Hepatocyte (in vitro differentiated cells): ENCODE measurements around the gene FOXF2. TPM values are rescaled to one million over a fixed set of nuclear protein-coding genes. Genes with fewer than 3 reads are reported as not detected.
"Not testable (repeated sequence)": the region's sequence is repeated elsewhere in the genome, so short reads cannot be mapped to it uniquely, and the experiment has no call there.

ENCODE experiments used
- DNase-seq: peaks from one replicate; pipeline ENCODE4 v3.0.0-alpha.2; 2016; ENCODE audit warnings: low spot score
- H2AFZ ChIP-seq: fragments of 200-600 bp; sonication (generic); 2 replicates; pipeline ENCODE4 v1.6.0; 2016; ENCODE audit warnings: antibody characterized with exemption, mild to moderate bottlenecking
- H3K27ac ChIP-seq: fragments of 200-600 bp; sonication (generic); 2 replicates; pipeline ENCODE4 v1.5.1; 2016; ENCODE audit warnings: mild to moderate bottlenecking
- H3K27me3 ChIP-seq: fragments of 200-600 bp; sonication (generic); 2 replicates; pipeline ENCODE4 v1.6.1; 2016
- H3K36me3 ChIP-seq: fragments of 200-600 bp; sonication (generic); replicated peaks from 2 replicates; pipeline ENCODE4 v1.5.1; 2016; ENCODE audit warnings: low read depth; ENCODE audit not compliant: insufficient read depth
- H3K4me1 ChIP-seq: fragments of 200-600 bp; sonication (generic); 2 replicates; pipeline ENCODE4 v1.5.1; 2016; ENCODE audit warnings: mild to moderate bottlenecking, moderate library complexity; ENCODE audit not compliant: insufficient read depth
- H3K4me2 ChIP-seq: fragments of 200-600 bp; sonication (generic); 2 replicates; pipeline ENCODE4 v1.6.0; 2016
- H3K4me3 ChIP-seq: fragments of 200-600 bp; sonication (generic); 2 replicates; pipeline ENCODE4 v1.5.1; 2016; ENCODE audit warnings: mild to moderate bottlenecking
- H3K79me2 ChIP-seq: fragments of 200-600 bp; sonication (generic); 2 replicates; pipeline ENCODE4 v1.6.0; 2017; ENCODE audit warnings: mild to moderate bottlenecking
- H3K9me2 ChIP-seq: fragments of 200-600 bp; sonication (generic); replicated peaks from 2 replicates; pipeline ENCODE4 v1.6.0; 2017; ENCODE audit warnings: mild to moderate bottlenecking; ENCODE audit not compliant: insufficient read depth
- H3K9me3 ChIP-seq: fragments of 200-600 bp; sonication (generic); 2 replicates; pipeline ENCODE4 v1.5.1; 2016; ENCODE audit warnings: low read depth, mild to moderate bottlenecking
- H4K20me1 ChIP-seq: fragments of 200-600 bp; sonication (generic); 2 replicates; pipeline ENCODE4 v1.6.0; 2016; ENCODE audit warnings: mild to moderate bottlenecking; ENCODE audit not compliant: insufficient read depth, poor library complexity, severe bottlenecking
- CTCF ChIP-seq: fragments of 200-600 bp; sonication (generic); IDR thresholded peaks from 2 replicates; pipeline ENCODE4 v1.5.1; 2016; ENCODE audit warnings: antibody characterized with exemption, mild to moderate bottlenecking; ENCODE audit not compliant: poor library complexity
- EZH2 ChIP-seq: fragments of 200-600 bp; sonication (generic); IDR thresholded peaks from 2 replicates; pipeline ENCODE4 v1.6.1; 2016; ENCODE audit warnings: antibody characterized with exemption, mild to moderate bottlenecking, borderline replicate concordance
- EZH2phosphoT487 ChIP-seq: fragments of 200-600 bp; sonication (generic); IDR thresholded peaks from one replicate; pipeline ENCODE4 v1.6.1; 2018; ENCODE audit warnings: antibody characterized with exemption, mild to moderate bottlenecking, low read depth, moderate library complexity; ENCODE audit not compliant: unreplicated experiment, severe bottlenecking
- WGBS: methylation state at CpG from one replicate; pipeline ENCODE4 v1.1.6; 2016; ENCODE audit warnings: low lambda C conversion rate; ENCODE audit errors: missing lambda C conversion rate; 5-methylcytosine and 5-hydroxymethylcytosine counted together
- polyA plus RNA-seq: library from polyadenylated mRNA; unstranded; fragments of >200 nt; fragmentation: Nextera tagmentation; extraction: Ambion mirVana; gene quantifications from 2 replicates; pipeline ENCODE4 v1.2.1, GENCODE V29; 2016
- total RNA-seq: library from RNA; depleted of rRNA; stranded (reverse); fragments of >200 nt; gene quantifications from 2 replicates; pipeline ENCODE4 v1.2.3, GENCODE V29; 2014

FOXF2 gene
- total and polyA plus RNA-seq, 2 experiments from 2014 or later = 28.0 to 31.5 TPM

GRCh38 chr6:1348675-1349074 lies 40.7 kb upstream of the FOXF2 start:
- Histone ChIP-seq H4K20me1 (no peaks in the 10 kb centered on the region), H3K4me1 (no peaks in the 10 kb centered on the region), H3K27me3 (no peaks in the 10 kb centered on the region), H3K9me3 (peaks cover 19% of the 10 kb centered on the region), H3K27ac (no peak overlapping the region), H3K4me2 (no peak overlapping the region), H3K36me3 (no peaks in the 10 kb centered on the region), H3K9me2 (no peaks in the 10 kb centered on the region), H3K4me3 (no peak overlapping the region), H3K79me2 (no peaks in the 10 kb centered on the region), H2AFZ (no peak overlapping the region)
- TF ChIP-seq EZH2phosphoT487 = no peak
- 65% methylated on average over 1 of the region's 1 CpG for WGBS
- no peak for DNase-seq

- no peaks in the 10 kb centered on the region for H3K36me3 ChIP-seq
- no peaks in the 10 kb centered on the region for H3K79me2 ChIP-seq
- WGBS = 39% methylated on average over 1 of the region's 1 CpG
- H3K27ac ChIP-seq = no peak overlapping the region
- no peaks in the 10 kb centered on the region for H3K4me1 ChIP-seq
- H3K27me3 ChIP-seq = no peaks in the 10 kb centered on the region
- no peak for TF ChIP-seq EZH2phosphoT487
- no peak for TF ChIP-seq EZH2
- no peak for TF ChIP-seq CTCF
- H2AFZ ChIP-seq = no peak overlapping the region
- H3K4me3 ChIP-seq = no peak overlapping the region
- H3K9me3 ChIP-seq = peaks cover 19% of the 10 kb centered on the region
- H4K20me1 ChIP-seq = no peaks in the 10 kb centered on the region
- H3K9me2 ChIP-seq = no peaks in the 10 kb centered on the region
- no peak overlapping the region for H3K4me2 ChIP-seq
- DNase-seq = no peak
Observed at GRCh38 chr6:1349655-1350054, 39.7 kb upstream of the FOXF2 start.

- H3K4me1 ChIP-seq = no peaks in the 10 kb centered on the region
- no peak overlapping the region for H3K4me3 ChIP-seq
- H3K79me2 ChIP-seq = no peaks in the 10 kb centered on the region
- no peak for DNase-seq
- H3K27me3 ChIP-seq = no peaks in the 10 kb centered on the region
- no peak overlapping the region for H3K27ac ChIP-seq
- no peaks in the 10 kb centered on the region for H3K36me3 ChIP-seq
- WGBS = 85% methylated on average over 2 of the region's 2 CpGs
- TF ChIP-seq CTCF = no peak
- TF ChIP-seq EZH2phosphoT487 = no peak
- no peak for TF ChIP-seq EZH2
- no peaks in the 10 kb centered on the region for H4K20me1 ChIP-seq
- no peaks in the 10 kb centered on the region for H3K9me2 ChIP-seq
- peaks cover 19% of the 10 kb centered on the region for H3K9me3 ChIP-seq
- H2AFZ ChIP-seq = no peak overlapping the region
- no peak overlapping the region for H3K4me2 ChIP-seq
Observed at GRCh38 chr6:1351381-1352008, 37.9 kb upstream of the FOXF2 start.

GRCh38 chr6:1355068-1355467 lies 34.3 kb upstream of the FOXF2 start:
- H4K20me1 ChIP-seq, H3K27ac ChIP-seq, H3K36me3 ChIP-seq, H3K4me3 ChIP-seq, H3K4me2 ChIP-seq, H3K4me1 ChIP-seq, DNase-seq, H3K79me2 ChIP-seq, H3K27me3 ChIP-seq, H3K9me2 ChIP-seq, H2AFZ ChIP-seq: not testable (repeated sequence)
- peaks cover 19% of the 10 kb centered on the region for H3K9me3 ChIP-seq

- not testable (repeated sequence) for H3K4me3 ChIP-seq, H3K9me3 ChIP-seq, H3K9me2 ChIP-seq, H3K27ac ChIP-seq, H3K4me1 ChIP-seq, H4K20me1 ChIP-seq, H3K4me2 ChIP-seq, H3K79me2 ChIP-seq, DNase-seq, H3K27me3 ChIP-seq, H2AFZ ChIP-seq, H3K36me3 ChIP-seq
- WGBS = 92% methylated on average over 4 of the region's 4 CpGs
Observed at GRCh38 chr6:1361717-1362116, 27.7 kb upstream of the FOXF2 start.
